ENCODE results near the gene S100A7A.
"Not testable (repeated sequence)": the region's sequence is repeated elsewhere in the genome, so short reads cannot be mapped to it uniquely, and the experiment has no call there.

S100A7A gene

DNA sequence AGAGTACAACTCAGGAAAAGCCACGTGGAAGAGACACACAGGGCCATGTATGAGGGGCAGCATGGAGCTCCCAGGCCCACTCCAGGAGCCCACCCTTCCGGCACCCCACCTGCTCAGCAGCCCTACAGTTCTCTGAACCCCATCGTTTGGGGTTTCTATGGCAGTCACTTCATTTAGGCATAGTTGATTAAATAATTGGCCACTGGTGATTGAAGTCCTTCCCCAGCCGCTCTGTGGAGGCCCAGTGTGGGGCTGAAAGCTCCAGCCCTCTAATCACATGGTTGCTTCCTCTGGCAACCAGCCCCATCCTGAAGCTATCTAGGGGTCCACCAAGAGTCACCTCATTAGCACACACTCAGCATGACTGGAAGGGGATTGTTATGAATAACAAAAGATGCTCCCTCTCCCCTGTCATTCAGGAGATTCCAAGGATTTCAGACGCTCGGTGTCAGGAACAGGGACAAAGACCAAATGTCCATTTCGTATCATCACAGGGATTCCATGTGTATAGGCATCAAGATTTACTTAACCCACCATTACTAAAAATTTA, 12.2 kb upstream of the S100A7A start:
- no peak overlapping the region for H3K4me2 ChIP-seq (ENCODE audit: low read length)
- H3K27ac ChIP-seq (ENCODE audit: low read depth, low read length): no peak overlapping the region
- H3F3A ChIP-seq (ENCODE audit: control insufficient read depth, insufficient read depth): no peaks in the 10 kb centered on the region
- H3K4me1 ChIP-seq (ENCODE audit: control insufficient read depth, low read length): no peaks in the 10 kb centered on the region
- H4K20me1 ChIP-seq (ENCODE audit: control insufficient read depth, insufficient read depth, low read depth, low read length): no peaks in the 10 kb centered on the region
- no peaks in the 10 kb centered on the region for H3K36me3 ChIP-seq (ENCODE audit: control insufficient read depth, low read length)
- no peaks in the 10 kb centered on the region for H3K27me3 ChIP-seq (ENCODE audit: control insufficient read depth, low read length)
- H3K9me3 ChIP-seq (ENCODE audit: control insufficient read depth, insufficient read depth, low read length): no peaks in the 10 kb centered on the region
- no peaks in the 10 kb centered on the region for H3K9me2 ChIP-seq (replicated peaks; ENCODE audit: control insufficient read depth, low read length)
- no peaks in the 10 kb centered on the region for H3K79me2 ChIP-seq (ENCODE audit: control insufficient read depth, low read length)
- no peak overlapping the region for H3K4me3 ChIP-seq (ENCODE audit: low read length)
- TF ChIP-seq, protein P1, sequence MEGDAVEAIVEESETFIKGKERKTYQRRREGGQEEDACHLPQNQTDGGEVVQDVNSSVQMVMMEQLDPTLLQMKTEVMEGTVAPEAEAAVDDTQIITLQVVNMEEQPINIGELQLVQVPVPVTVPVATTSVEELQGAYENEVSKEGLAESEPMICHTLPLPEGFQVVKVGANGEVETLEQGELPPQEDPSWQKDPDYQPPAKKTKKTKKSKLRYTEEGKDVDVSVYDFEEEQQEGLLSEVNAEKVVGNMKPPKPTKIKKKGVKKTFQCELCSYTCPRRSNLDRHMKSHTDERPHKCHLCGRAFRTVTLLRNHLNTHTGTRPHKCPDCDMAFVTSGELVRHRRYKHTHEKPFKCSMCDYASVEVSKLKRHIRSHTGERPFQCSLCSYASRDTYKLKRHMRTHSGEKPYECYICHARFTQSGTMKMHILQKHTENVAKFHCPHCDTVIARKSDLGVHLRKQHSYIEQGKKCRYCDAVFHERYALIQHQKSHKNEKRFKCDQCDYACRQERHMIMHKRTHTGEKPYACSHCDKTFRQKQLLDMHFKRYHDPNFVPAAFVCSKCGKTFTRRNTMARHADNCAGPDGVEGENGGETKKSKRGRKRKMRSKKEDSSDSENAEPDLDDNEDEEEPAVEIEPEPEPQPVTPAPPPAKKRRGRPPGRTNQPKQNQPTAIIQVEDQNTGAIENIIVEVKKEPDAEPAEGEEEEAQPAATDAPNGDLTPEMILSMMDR (IDR thresholded peaks at IDR 0.05; ENCODE audit: low read depth, low read length, poor library complexity, severe bottlenecking): no peak
- TF ChIP-seq EZH2phosphoT487 (IDR thresholded peaks at IDR 0.05; ENCODE audit: borderline replicate concordance, low read length): no peak

DNA sequence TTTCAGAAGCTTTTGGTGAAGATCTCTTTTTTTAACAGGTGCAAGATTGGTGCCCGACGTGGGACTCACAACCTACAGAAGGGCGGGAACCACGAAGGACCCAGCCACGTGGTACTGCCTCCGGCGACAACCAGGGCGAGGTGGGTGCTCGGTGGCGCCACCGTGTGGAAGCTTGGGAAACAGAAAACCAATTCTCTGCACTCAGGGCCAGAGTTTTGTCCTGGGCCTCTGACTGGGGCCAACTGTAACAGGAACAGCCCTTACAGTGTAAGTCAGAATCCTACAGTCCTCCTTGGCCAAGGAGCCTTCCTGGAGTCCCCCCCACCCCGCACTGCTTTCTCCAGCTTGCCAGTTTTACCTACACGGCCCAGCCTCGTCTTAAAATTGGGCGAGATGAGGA, 11.6 kb upstream of the S100A7A start:
- H3K9me3 ChIP-seq (ENCODE audit: control insufficient read depth, insufficient read depth, low read length): no peaks in the 10 kb centered on the region
- H4K20me1 ChIP-seq (ENCODE audit: control insufficient read depth, insufficient read depth, low read depth, low read length): no peaks in the 10 kb centered on the region

DNA sequence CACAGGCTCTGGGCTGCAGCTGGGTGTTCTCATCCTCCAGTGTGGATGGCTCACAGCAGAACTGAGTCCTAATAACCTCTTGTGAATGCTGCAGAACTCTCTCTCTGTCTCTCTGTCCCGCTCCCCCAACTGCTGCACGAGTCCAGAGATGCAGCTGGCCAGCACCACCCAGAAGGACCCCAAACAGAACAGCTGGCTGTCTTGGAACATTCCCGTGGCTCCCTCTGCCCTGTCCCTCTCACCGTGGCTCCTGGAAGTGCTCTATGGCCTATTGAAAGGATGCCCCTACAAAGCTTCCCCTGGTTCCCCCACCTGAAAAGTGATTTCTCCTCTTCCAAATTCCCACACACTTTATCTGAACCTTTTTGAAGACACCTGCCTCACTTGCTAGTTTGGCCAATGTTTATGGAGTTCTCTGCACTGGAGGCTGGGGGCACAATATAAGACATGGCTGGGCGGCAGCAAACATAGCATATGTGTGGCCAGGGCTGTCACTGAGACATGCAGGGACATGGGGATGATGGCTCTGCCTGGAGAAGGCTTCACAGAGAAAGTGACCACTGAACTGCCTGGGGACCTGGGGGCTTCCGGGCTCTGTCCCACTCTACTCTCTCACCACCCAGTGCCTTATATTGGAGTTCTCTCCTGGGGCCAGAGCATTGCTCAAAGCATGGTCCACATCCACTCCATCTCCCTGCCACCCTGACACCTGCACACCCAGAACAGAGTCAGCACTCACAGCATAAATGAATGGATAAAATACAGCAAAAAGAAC, 10.3 kb upstream of the S100A7A start:
- not testable (repeated sequence) for H3K36me3 ChIP-seq (ENCODE audit: control insufficient read depth, low read length); H3K27me3 ChIP-seq (ENCODE audit: control insufficient read depth, low read length); H3K27ac ChIP-seq (ENCODE audit: low read depth, low read length); H3F3A ChIP-seq (ENCODE audit: control insufficient read depth, insufficient read depth); H3K9me2 ChIP-seq (replicated peaks; ENCODE audit: control insufficient read depth, low read length); H3K9me3 ChIP-seq (ENCODE audit: control insufficient read depth, insufficient read depth, low read length); H3K4me1 ChIP-seq (ENCODE audit: control insufficient read depth, low read length); H3K4me2 ChIP-seq (ENCODE audit: low read length); H4K20me1 ChIP-seq (ENCODE audit: control insufficient read depth, insufficient read depth, low read depth, low read length); H3K79me2 ChIP-seq (ENCODE audit: control insufficient read depth, low read length); H3K4me3 ChIP-seq (ENCODE audit: low read length)

More for the DNA sequence above, 11.6 kb upstream of the S100A7A start:
- Histone ChIP-seq H3F3A (ENCODE audit: control insufficient read depth, insufficient read depth) (no peaks in the 10 kb centered on the region), H3K4me1 (ENCODE audit: control insufficient read depth, low read length) (no peaks in the 10 kb centered on the region), H3K9me2 (replicated peaks; ENCODE audit: control insufficient read depth, low read length) (no peaks in the 10 kb centered on the region), H3K4me2 (ENCODE audit: low read length) (no peak overlapping the region), H3K27ac (ENCODE audit: low read depth, low read length) (no peak overlapping the region), H3K27me3 (ENCODE audit: control insufficient read depth, low read length) (no peaks in the 10 kb centered on the region), H3K79me2 (ENCODE audit: control insufficient read depth, low read length) (no peaks in the 10 kb centered on the region), H3K36me3 (ENCODE audit: control insufficient read depth, low read length) (no peaks in the 10 kb centered on the region), H3K4me3 (ENCODE audit: low read length) (no peak overlapping the region)
- TF ChIP-seq, protein P1 (IDR thresholded peaks at IDR 0.05; ENCODE audit: low read depth, low read length, poor library complexity, severe bottlenecking): peak; percentile 66
- no peak for TF ChIP-seq EZH2phosphoT487 (IDR thresholded peaks at IDR 0.05; ENCODE audit: borderline replicate concordance, low read length)

DNA sequence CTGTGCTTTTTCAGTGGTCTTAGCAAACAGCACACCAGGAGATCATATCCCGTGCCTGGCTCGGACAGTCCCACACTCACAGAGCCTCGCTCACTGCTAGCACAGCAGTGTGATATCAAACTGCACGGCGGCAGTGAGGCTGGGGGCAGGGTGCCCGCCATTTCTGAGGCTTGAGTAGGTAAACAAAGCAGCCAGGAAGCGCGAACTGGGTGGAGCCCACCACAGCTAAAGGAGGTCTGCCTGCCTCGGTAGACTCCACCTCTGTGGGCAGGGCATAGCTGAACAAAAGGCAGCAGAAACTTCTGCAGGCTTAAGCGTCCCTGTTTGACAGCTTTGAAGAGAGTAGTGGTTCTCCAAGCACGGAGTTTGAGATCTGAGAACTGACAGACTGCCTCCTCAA, 9.0 kb upstream of the S100A7A start:
- not testable (repeated sequence) for H4K20me1 ChIP-seq (ENCODE audit: control insufficient read depth, insufficient read depth, low read depth, low read length); H3K9me3 ChIP-seq (ENCODE audit: control insufficient read depth, insufficient read depth, low read length); H3K36me3 ChIP-seq (ENCODE audit: control insufficient read depth, low read length); H3K79me2 ChIP-seq (ENCODE audit: control insufficient read depth, low read length); H3K27me3 ChIP-seq (ENCODE audit: control insufficient read depth, low read length); H3K4me3 ChIP-seq (ENCODE audit: low read length); H3K4me2 ChIP-seq (ENCODE audit: low read length); H3K4me1 ChIP-seq (ENCODE audit: control insufficient read depth, low read length); H3F3A ChIP-seq (ENCODE audit: control insufficient read depth, insufficient read depth); H3K27ac ChIP-seq (ENCODE audit: low read depth, low read length); H3K9me2 ChIP-seq (replicated peaks; ENCODE audit: control insufficient read depth, low read length)

DNA sequence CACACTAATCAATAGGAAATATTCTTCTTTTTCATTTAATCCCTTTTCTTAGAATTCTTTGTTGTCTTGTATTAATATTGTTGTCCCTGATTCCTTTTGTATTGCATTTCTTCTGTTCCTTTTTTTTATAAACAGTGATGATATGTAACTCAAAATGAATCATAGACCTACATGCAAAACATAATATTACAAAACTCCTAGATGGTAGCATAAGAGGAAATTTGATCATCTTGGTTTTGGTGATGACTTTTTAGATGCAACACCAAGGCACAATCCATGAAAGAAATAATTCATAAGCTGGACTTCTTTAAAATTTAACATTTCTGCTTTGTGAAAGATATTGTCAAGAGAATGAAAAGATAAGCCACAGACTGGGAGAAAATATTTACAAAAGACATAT, 2.4 kb upstream of the S100A7A start:
- not testable (repeated sequence) for H3K36me3 ChIP-seq (ENCODE audit: control insufficient read depth, low read length); H3F3A ChIP-seq (ENCODE audit: control insufficient read depth, insufficient read depth); H3K9me3 ChIP-seq (ENCODE audit: control insufficient read depth, insufficient read depth, low read length); H3K27me3 ChIP-seq (ENCODE audit: control insufficient read depth, low read length); H3K4me2 ChIP-seq (ENCODE audit: low read length); H3K9me2 ChIP-seq (replicated peaks; ENCODE audit: control insufficient read depth, low read length); H3K79me2 ChIP-seq (ENCODE audit: control insufficient read depth, low read length); H4K20me1 ChIP-seq (ENCODE audit: control insufficient read depth, insufficient read depth, low read depth, low read length); H3K4me1 ChIP-seq (ENCODE audit: control insufficient read depth, low read length); H3K4me3 ChIP-seq (ENCODE audit: low read length); H3K27ac ChIP-seq (ENCODE audit: low read depth, low read length)
